Breast epithelium (tissue), 4 donors: ENCODE measurements around the gene INAVA. TPM values are rescaled to one million over a fixed set of nuclear protein-coding genes. Genes with fewer than 3 reads are reported as not detected.
"Not testable (repeated sequence)": the region's sequence is repeated elsewhere in the genome, so short reads cannot be mapped to it uniquely, and the experiment has no call there.

Experiments used
- DNase-seq, 2 donors: peaks; one replicate each; pipeline ENCODE4 v3.0.0-alpha.2; 2019; ENCODE audit warnings: low spot score in 2 of 2
- H3K27ac ChIP-seq, 2 donors: fragments of 200-600 bp; sonication (generic) in 1 of 2; one replicate each; pipeline ENCODE4 v1.5.1; 2016 to 2019; ENCODE audit warnings: mild to moderate bottlenecking in 1 of 2
- H3K27me3 ChIP-seq, 2 donors: fragments of 200-600 bp; sonication (generic) in 1 of 2; one replicate each; pipeline versions ENCODE4 v1.5.1 to v1.6.0; 2017 to 2019; ENCODE audit warnings: control low read depth in 1 of 2, mild to moderate bottlenecking in 1 of 2
- H3K36me3 ChIP-seq: fragments of 200-600 bp; one replicate; pipeline ENCODE4 v1.5.1; 2019
- H3K4me1 ChIP-seq, 2 donors: fragments of 200-600 bp; sonication (generic); one replicate each; pipeline ENCODE4 v1.5.1; 2016 to 2019; ENCODE audit warnings: control low read depth in 1 of 2
- H3K4me3 ChIP-seq, 3 donors: fragments of 200-600 bp; sonication (generic); 1 replicate in 2 of 3; 2 replicates in 1 of 3; pipeline ENCODE4 v1.5.1; 2016 to 2019; ENCODE audit warnings: mild to moderate bottlenecking in 3 of 3, moderate library complexity in 2 of 3
- H3K9me3 ChIP-seq, 2 donors: fragments of 200-600 bp; sonication (generic) in 1 of 2; one replicate each; pipeline ENCODE4 v1.5.1; 2016 to 2019; ENCODE audit warnings: control low read depth in 1 of 2
- POLR2A ChIP-seq: fragments of 450-650 bp; IDR thresholded peaks from one replicate; pipeline ENCODE4 v1.6.1; 2016; ENCODE audit warnings: antibody characterized with exemption, mild to moderate bottlenecking, moderate library complexity
- POLR2AphosphoS5 ChIP-seq, 3 donors: sonication (generic); formaldehyde crosslinking; IDR thresholded peaks; one replicate each; pipeline ENCODE4 v1.6.1; 2017; ENCODE audit warnings: antibody characterized with exemption in 3 of 3
- intact Hi-C: fragments of 100-400 bp; cut with DNase I; formaldehyde crosslinking; loops from one replicate; pipeline ENCODE4 v1.15.1; 2023; ENCODE audit warnings: low total_unique reads
- total RNA-seq, 3 donors: library from RNA; depleted of rRNA; stranded (reverse); fragments of >200 nt; gene quantifications; one replicate each; pipeline ENCODE4 v1.1.0, GENCODE V29; 2016
- TF ChIP-seq, protein P1 (sequence below), 3 donors: fragments of 450-650 bp; IDR thresholded peaks; one replicate each; pipeline ENCODE4 v1.5.1; 2016 to 2017; ENCODE audit warnings: antibody characterized with exemption in 3 of 3, mild to moderate bottlenecking in 3 of 3, moderate library complexity in 3 of 3

Gene INAVA
- total RNA-seq, 3 donors from 2014 or later, result 1.0 to 7.5 TPM; not detected in 1

- H3K27me3 ChIP-seq, result no peaks in the 10 kb centered on the region
- DNase-seq, result no peak
- intact Hi-C loops, result no loop called here
- no peaks in the 10 kb centered on the region for H3K9me3 ChIP-seq
- TF ChIP-seq POLR2A (no peak), POLR2AphosphoS5 (IDR thresholded peaks at IDR 0.05) (no peak)
- TF ChIP-seq, protein P1, sequence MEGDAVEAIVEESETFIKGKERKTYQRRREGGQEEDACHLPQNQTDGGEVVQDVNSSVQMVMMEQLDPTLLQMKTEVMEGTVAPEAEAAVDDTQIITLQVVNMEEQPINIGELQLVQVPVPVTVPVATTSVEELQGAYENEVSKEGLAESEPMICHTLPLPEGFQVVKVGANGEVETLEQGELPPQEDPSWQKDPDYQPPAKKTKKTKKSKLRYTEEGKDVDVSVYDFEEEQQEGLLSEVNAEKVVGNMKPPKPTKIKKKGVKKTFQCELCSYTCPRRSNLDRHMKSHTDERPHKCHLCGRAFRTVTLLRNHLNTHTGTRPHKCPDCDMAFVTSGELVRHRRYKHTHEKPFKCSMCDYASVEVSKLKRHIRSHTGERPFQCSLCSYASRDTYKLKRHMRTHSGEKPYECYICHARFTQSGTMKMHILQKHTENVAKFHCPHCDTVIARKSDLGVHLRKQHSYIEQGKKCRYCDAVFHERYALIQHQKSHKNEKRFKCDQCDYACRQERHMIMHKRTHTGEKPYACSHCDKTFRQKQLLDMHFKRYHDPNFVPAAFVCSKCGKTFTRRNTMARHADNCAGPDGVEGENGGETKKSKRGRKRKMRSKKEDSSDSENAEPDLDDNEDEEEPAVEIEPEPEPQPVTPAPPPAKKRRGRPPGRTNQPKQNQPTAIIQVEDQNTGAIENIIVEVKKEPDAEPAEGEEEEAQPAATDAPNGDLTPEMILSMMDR (IDR thresholded peaks at IDR 0.05), result no peak
- H3K36me3 ChIP-seq, result no peaks in the 10 kb centered on the region
- no peak overlapping the region for H3K4me3 ChIP-seq
- H3K4me1 ChIP-seq, result peaks cover 0 to 4% of the 10 kb centered on the region in 2 donors
- no peak overlapping the region for H3K27ac ChIP-seq
Observed at GRCh38 chr1:200909757-200910239, 15.1 kb downstream of the INAVA start.

DNA sequence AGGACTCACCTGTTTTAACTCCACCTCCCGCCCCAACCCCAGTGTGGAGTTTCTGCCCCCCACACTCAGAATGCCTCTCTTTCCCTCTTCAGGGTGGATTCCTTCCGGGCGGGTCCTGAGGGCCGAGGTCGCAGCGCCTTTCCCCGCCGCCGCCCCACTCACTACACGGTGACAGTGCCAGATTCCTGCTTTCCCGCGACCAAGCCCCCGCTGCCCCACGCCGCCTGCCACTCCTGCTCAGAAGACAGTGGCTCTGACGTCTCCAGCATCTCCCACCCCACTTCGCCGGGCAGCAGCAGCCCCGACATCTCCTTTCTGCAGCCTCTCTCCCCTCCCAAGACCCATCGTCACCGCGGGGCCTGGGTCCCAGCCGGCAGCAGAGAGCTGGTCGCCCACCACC, 16.7 kb downstream of the INAVA start:
- Histone ChIP-seq H3K27me3 (no peaks in the 10 kb centered on the region), H3K4me3 (no peak overlapping the region), H3K9me3 (no peaks in the 10 kb centered on the region), H3K4me1 (peaks cover 0 to 4% of the 10 kb centered on the region in 2 donors), H3K36me3 (no peaks in the 10 kb centered on the region), H3K27ac (no peak overlapping the region)
- intact Hi-C loops, result no loop called here
- DNase-seq, result no peak
- TF ChIP-seq POLR2A, result no peak
- TF ChIP-seq, protein P1 (IDR thresholded peaks at IDR 0.05), result no peak
- no peak for TF ChIP-seq POLR2AphosphoS5 (IDR thresholded peaks at IDR 0.05)

- H3K27ac ChIP-seq, DNase-seq, H3K27me3 ChIP-seq, H3K9me3 ChIP-seq, H3K4me3 ChIP-seq, H3K36me3 ChIP-seq, intact Hi-C loops, H3K4me1 ChIP-seq: not testable (repeated sequence)
Observed at GRCh38 chr1:200911936-200912335, 17.2 kb downstream of the INAVA start.

DNA sequence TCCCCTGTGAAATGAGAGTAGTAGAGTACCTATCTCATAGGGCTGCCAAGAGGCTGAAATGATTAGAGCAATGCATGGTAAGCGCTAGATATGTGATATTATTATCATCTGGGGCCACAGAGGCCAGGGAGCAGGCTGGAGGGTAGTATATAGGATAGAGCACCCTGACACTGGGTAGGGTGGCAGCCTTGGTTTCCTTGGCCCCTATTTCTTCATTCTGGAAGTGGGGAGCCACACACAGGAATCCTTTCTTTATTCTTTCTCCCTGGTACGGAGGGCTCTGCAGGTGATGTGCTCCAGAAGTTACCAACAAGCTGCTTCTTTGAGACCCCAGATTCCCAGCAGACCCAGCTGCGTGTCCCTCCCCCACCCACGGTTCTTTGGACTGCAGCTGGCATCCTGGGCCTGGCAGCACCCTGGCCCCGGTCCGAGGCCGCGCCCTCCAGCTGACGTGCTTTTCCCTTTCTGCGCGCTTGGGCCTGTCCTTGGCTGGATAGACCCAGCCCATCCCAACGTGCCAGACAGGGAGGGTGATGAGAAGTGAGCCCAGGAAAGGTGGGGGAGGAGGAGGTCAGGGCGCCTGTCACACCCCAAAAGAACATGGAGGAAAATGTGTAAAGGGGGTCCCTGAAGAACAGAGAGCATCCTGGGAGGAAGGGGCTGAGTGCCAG, 18.2 kb downstream of the INAVA start:
- H3K4me1 ChIP-seq, result peaks cover 0 to 4% of the 10 kb centered on the region in 2 donors
- no peaks in the 10 kb centered on the region for H3K36me3 ChIP-seq
- intact Hi-C loops, result no loop called here
- H3K4me3 ChIP-seq, result no peak overlapping the region
- H3K27me3 ChIP-seq, result no peaks in the 10 kb centered on the region
- peak in 1 of 2 donors; percentile 34 for DNase-seq
- no peak for TF ChIP-seq POLR2A
- TF ChIP-seq, protein P1 (IDR thresholded peaks at IDR 0.05), result no peak
- TF ChIP-seq POLR2AphosphoS5 (IDR thresholded peaks at IDR 0.05), result no peak
- no peaks in the 10 kb centered on the region for H3K9me3 ChIP-seq
- H3K27ac ChIP-seq, result peak overlapping the region in 1 of 2 donors; percentile 12

- Histone ChIP-seq H3K36me3 (no peaks in the 10 kb centered on the region), H3K4me3 (no peak overlapping the region), H3K4me1 (no peaks in the 10 kb centered on the region), H3K27me3 (no peaks in the 10 kb centered on the region), H3K9me3 (no peaks in the 10 kb centered on the region), H3K27ac (no peak overlapping the region)
- intact Hi-C loops, result no loop called here
- no peak for DNase-seq
- TF ChIP-seq, protein P1 (IDR thresholded peaks at IDR 0.05), result no peak
- TF ChIP-seq POLR2AphosphoS5 (IDR thresholded peaks at IDR 0.05) (no peak), POLR2A (no peak)
Observed at GRCh38 chr1:200916152-200916551, 21.5 kb downstream of the INAVA start.
